Stomach (tissue), 9 donors: ENCODE data around the gene ZC3H12C. TPM values are rescaled to one million over a fixed set of nuclear protein-coding genes. Genes with fewer than 3 reads are reported as not detected.

ENCODE experiments used
- DNase-seq, 2 donors: peaks; one replicate each; pipeline versions ENCODE4 v3.0.0 to v3.0.0-alpha.2; 2013 to 2019
- H3K27ac ChIP-seq, 5 donors: fragments of 200-600 bp in 4 of 5; sonication (generic) in 4 of 5; one replicate each; pipeline ENCODE4 v1.5.1; 2013 to 2019; ENCODE audit warnings: mild to moderate bottlenecking in 1 of 5, moderate library complexity in 1 of 5
- H3K27me3 ChIP-seq, 3 donors: fragments of 200-600 bp; sonication (generic); one replicate each; pipeline ENCODE4 v1.5.1; 2017 to 2019; ENCODE audit warnings: mixed run types in 1 of 3
- H3K36me3 ChIP-seq, 4 donors: fragments of 200-600 bp; sonication (generic); 1 replicate in 3 of 4; 2 replicates in 1 of 4; pipeline ENCODE4 v1.5.1; 2016 to 2019
- H3K4me1 ChIP-seq, 4 donors: fragments of 200-600 bp; sonication (generic); one replicate each; pipeline ENCODE4 v1.5.1; 2016 to 2019
- H3K4me3 ChIP-seq, 4 donors: fragments of 200-600 bp; sonication (generic) in 3 of 4; one replicate each; pipeline ENCODE4 v1.5.1; 2016 to 2019; ENCODE audit warnings: mild to moderate bottlenecking in 1 of 4
- H3K9me3 ChIP-seq, 4 donors: fragments of 200-600 bp; sonication (generic); one replicate each; pipeline ENCODE4 v1.5.1; 2016 to 2019
- EP300 ChIP-seq: sonication (generic); formaldehyde crosslinking; IDR thresholded peaks from one replicate; pipeline ENCODE4 v1.6.1; 2017; ENCODE audit warnings: antibody characterized with exemption
- POLR2A ChIP-seq, 4 donors: fragments of 450-650 bp; IDR thresholded peaks; one replicate each; pipeline ENCODE4 v1.6.1; 2016; ENCODE audit warnings: antibody characterized with exemption in 4 of 4, control low read depth in 2 of 4, mild to moderate bottlenecking in 1 of 4, moderate library complexity in 1 of 4
- POLR2AphosphoS5 ChIP-seq, 3 donors: sonication (generic); formaldehyde crosslinking; IDR thresholded peaks; one replicate each; pipeline ENCODE4 v1.6.1; 2016; ENCODE audit warnings: antibody characterized with exemption in 3 of 3
- WGBS, 5 donors: extraction: QIAGEN DNeasy Blood & Tissue Kit in 3 of 5; methylation state at CpG; one replicate each; pipeline versions ENCODE4 v1.1.5 to v1.1.7; 2013 to 2018; 5-methylcytosine and 5-hydroxymethylcytosine counted together
- intact Hi-C: fragments of 100-400 bp; cut with DNase I; formaldehyde crosslinking; loops from one replicate; pipeline ENCODE4 v1.15.1; 2023; ENCODE audit warnings: low total_unique reads
- polyA plus RNA-seq, 3 donors: library from polyadenylated mRNA; stranded (reverse); fragments of 200-250 nt; gene quantifications; one replicate each; pipeline ENCODE4 v1.2.3, GENCODE V29; 2013
- total RNA-seq, 5 donors: library from RNA; depleted of rRNA; stranded (reverse); fragments of >200 nt; gene quantifications; one replicate each; pipeline versions ENCODE4 v1.1.0 to v1.2.3, GENCODE V29; 2014 to 2016
- TF ChIP-seq, protein P1 (sequence below), 7 experiments: fragments of 450-650 bp in 4 of 7; fragments of 200-600 bp in 3 of 7; sonication (generic) in 3 of 7; IDR thresholded peaks; one replicate each; pipeline ENCODE4 v1.5.1; 2016 to 2019; ENCODE audit warnings: antibody characterized with exemption in 7 of 7, control low read depth in 2 of 7, mild to moderate bottlenecking in 1 of 7
- donor health status: healthy with polysubstance abuse.
- donor health status: Bipolar disorder and iron deficiency.
- donor health status: healthy.

ZC3H12C gene
- total and polyA plus RNA-seq, 8 donors, result 1.3 to 23.2 (median 8.3) TPM

GRCh38 chr11:110179064-110179463, 85.9 kb downstream of the ZC3H12C start:
- H3K27ac ChIP-seq, result no peak overlapping the region
- no peaks in the 10 kb centered on the region for H3K36me3 ChIP-seq
- H3K4me1 ChIP-seq, result peaks cover 0 to 9% (median 4%) of the 10 kb centered on the region in 4 donors
- DNase-seq, result no peak
- 75 to 96% (median 92%) methylated on average over 4 of the region's 4 CpGs for WGBS, 5 donors
- TF ChIP-seq POLR2A (IDR thresholded peaks at IDR 0.05), result no peak
- TF ChIP-seq, protein P1, sequence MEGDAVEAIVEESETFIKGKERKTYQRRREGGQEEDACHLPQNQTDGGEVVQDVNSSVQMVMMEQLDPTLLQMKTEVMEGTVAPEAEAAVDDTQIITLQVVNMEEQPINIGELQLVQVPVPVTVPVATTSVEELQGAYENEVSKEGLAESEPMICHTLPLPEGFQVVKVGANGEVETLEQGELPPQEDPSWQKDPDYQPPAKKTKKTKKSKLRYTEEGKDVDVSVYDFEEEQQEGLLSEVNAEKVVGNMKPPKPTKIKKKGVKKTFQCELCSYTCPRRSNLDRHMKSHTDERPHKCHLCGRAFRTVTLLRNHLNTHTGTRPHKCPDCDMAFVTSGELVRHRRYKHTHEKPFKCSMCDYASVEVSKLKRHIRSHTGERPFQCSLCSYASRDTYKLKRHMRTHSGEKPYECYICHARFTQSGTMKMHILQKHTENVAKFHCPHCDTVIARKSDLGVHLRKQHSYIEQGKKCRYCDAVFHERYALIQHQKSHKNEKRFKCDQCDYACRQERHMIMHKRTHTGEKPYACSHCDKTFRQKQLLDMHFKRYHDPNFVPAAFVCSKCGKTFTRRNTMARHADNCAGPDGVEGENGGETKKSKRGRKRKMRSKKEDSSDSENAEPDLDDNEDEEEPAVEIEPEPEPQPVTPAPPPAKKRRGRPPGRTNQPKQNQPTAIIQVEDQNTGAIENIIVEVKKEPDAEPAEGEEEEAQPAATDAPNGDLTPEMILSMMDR (IDR thresholded peaks at IDR 0.05), result no peak
- intact Hi-C loops, result no loop called here
- no peak overlapping the region for H3K4me3 ChIP-seq
- H3K9me3 ChIP-seq, result no peaks in the 10 kb centered on the region
- no peaks in the 10 kb centered on the region for H3K27me3 ChIP-seq

GRCh38 chr11:110182886-110183285, 89.7 kb downstream of the ZC3H12C start:
- H3K27ac ChIP-seq, result no peak overlapping the region
- no peaks in the 10 kb centered on the region for H3K4me1 ChIP-seq
- no peaks in the 10 kb centered on the region for H3K9me3 ChIP-seq
- WGBS, 5 donors, result 80 to 96% (median 89%) methylated on average over 5 of the region's 5 CpGs
- no peaks in the 10 kb centered on the region for H3K36me3 ChIP-seq
- no peak for DNase-seq
- intact Hi-C loops, result no loop called here
- no peak overlapping the region for H3K4me3 ChIP-seq
- H3K27me3 ChIP-seq, result no peaks in the 10 kb centered on the region
- TF ChIP-seq, protein P1 (IDR thresholded peaks at IDR 0.05), result no peak
- TF ChIP-seq POLR2A (IDR thresholded peaks at IDR 0.05) (no peak), EP300 (no peak), POLR2AphosphoS5 (IDR thresholded peaks at IDR 0.05) (no peak)

GRCh38 chr11:110184456-110184855, 91.3 kb downstream of the ZC3H12C start:
- DNase-seq, result no peak
- Histone ChIP-seq H3K27me3 (no peaks in the 10 kb centered on the region), H3K27ac (no peak overlapping the region), H3K4me3 (no peak overlapping the region), H3K9me3 (no peaks in the 10 kb centered on the region), H3K36me3 (no peaks in the 10 kb centered on the region), H3K4me1 (no peaks in the 10 kb centered on the region)
- TF ChIP-seq EP300, result no peak
- no peak for TF ChIP-seq POLR2A (IDR thresholded peaks at IDR 0.05)
- TF ChIP-seq, protein P1 (IDR thresholded peaks at IDR 0.05), result no peak
- no peak for TF ChIP-seq POLR2AphosphoS5 (IDR thresholded peaks at IDR 0.05)
- intact Hi-C loops, result no loop called here
- 81 to 93% (median 83%) methylated on average over 7 of the region's 7 CpGs for WGBS, 5 donors

- no peaks in the 10 kb centered on the region for H3K27me3 ChIP-seq
- no peaks in the 10 kb centered on the region for H3K36me3 ChIP-seq
- H3K27ac ChIP-seq, result no peak overlapping the region
- H3K4me3 ChIP-seq, result no peak overlapping the region
- DNase-seq, result no peak
- no peaks in the 10 kb centered on the region for H3K4me1 ChIP-seq
- TF ChIP-seq POLR2AphosphoS5 (IDR thresholded peaks at IDR 0.05) (no peak), EP300 (no peak), POLR2A (IDR thresholded peaks at IDR 0.05) (no peak)
- TF ChIP-seq, protein P1 (IDR thresholded peaks at IDR 0.05), result no peak
- intact Hi-C loops, result no loop called here
- H3K9me3 ChIP-seq, result no peaks in the 10 kb centered on the region
- 61 to 67% (median 62%) methylated on average over 3 of the region's 3 CpGs for WGBS, 5 donors
These were observed 92.0 kb downstream of the ZC3H12C start for GRCh38 chr11:110185121-110185591.
